ENCODE measurements around the gene SOWAHC.

SOWAHC gene

DNA sequence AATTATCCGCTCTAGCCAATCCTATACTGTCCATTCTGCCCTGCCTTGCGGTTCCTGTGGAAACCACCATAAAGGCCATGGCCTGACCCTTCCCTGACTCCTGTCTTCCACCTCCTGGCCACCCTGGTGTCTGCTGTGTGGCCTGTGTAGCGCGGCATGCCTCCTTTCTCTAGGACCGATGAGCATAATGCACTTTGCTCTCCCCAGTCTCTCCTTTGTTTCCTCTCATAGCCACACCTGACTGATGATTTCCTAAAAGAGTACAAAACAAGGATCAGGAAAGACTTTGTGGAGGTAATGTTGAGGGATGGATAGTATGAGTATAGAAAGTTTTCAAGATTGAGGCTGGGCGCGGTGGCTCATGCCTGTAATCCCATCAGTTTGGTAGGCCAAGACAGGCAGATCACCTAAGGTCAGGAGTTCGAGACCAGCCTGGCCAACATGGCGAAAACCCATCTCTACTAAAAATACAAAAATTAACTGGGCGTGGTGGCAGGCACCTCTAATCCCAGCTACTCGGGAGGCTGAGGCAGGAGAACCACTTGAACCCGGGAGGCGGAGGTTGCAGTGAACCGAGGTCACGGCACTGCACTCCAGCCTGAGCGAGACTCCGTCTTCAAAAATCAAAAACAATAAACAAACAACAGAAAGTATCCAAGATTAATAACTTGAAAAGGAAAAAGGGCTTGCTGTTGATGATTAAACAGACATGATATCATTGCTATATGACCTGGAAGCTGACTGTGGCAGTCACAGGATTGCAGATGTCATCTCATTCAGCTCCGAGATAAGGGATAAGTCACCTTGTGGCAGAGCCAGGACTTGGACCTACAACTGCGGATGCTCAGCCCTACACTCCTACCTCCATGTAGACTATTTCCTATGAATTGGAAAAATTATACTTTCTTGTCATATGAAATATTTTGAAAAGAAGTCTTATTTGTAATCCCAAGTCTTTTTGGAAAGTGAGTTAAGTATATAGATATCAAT, 16.6 kb downstream of the SOWAHC start:
- FAIRE-seq: no peak
- TF ChIP-seq, protein P1, sequence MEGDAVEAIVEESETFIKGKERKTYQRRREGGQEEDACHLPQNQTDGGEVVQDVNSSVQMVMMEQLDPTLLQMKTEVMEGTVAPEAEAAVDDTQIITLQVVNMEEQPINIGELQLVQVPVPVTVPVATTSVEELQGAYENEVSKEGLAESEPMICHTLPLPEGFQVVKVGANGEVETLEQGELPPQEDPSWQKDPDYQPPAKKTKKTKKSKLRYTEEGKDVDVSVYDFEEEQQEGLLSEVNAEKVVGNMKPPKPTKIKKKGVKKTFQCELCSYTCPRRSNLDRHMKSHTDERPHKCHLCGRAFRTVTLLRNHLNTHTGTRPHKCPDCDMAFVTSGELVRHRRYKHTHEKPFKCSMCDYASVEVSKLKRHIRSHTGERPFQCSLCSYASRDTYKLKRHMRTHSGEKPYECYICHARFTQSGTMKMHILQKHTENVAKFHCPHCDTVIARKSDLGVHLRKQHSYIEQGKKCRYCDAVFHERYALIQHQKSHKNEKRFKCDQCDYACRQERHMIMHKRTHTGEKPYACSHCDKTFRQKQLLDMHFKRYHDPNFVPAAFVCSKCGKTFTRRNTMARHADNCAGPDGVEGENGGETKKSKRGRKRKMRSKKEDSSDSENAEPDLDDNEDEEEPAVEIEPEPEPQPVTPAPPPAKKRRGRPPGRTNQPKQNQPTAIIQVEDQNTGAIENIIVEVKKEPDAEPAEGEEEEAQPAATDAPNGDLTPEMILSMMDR (IDR thresholded peaks at IDR 0.05; ENCODE audit: insufficient read depth, missing control alignments): no peak

DNA sequence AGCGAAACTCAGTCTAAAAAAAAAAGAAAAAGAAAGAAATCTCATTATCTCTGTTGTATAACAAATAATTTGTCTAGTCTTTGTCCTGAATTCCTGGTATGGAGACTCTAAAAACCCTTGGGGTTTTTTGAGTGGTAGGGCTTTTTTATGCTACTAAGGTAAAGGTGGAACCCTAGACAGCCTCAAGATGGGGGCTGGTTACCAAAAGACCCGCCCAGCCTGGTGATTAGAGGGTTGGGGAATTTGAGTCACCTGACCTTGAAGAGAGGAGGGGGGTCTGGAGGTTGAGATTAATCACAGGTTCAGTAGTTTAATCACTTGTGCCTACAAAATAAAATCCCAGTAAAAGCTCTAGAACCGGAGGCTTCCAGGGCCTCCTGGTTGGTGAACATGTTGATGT, 17.6 kb downstream of the SOWAHC start:
- FAIRE-seq (no peak), DNase-seq (ENCODE audit: insufficient read length, low spot score) (no peak)
- TF ChIP-seq, protein P1 (IDR thresholded peaks at IDR 0.05; ENCODE audit: insufficient read depth, missing control alignments): no peak

More for the DNA sequence above, 16.6 kb downstream of the SOWAHC start:
- no peak for DNase-seq (ENCODE audit: insufficient read length, low spot score)

DNA sequence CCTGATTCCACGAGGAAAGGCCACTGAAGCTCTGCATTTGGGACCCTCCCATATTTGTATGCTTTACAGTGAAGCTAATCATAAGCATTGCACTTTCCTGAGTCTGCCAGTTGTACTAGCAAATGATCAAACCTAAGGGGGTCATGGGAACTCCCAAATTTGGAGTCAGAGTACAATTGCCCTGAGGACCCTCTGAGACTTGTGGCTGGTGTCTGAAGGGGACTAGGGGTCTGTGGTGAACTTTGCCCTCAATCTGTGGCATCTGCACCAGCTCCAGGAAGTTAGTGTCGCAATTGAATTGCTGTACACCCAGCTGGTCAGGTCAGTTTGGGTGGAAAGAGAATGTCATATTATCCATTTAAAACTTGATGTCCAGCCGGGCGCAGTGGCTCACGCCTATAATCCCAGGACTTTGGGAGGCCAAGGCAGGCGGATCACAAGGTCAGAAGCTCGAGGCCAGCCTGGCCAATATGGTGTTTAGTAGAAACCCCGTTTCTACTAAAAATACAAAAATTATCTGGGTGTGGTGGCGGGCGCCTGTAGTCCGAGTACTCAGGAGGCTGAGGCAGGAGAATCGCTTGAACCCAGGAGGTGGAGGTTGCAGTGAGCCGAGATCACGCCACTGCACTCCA, 18.1 kb downstream of the SOWAHC start:
- TF ChIP-seq, protein P1 (IDR thresholded peaks at IDR 0.05; ENCODE audit: insufficient read depth, missing control alignments): no peak
- no peak for FAIRE-seq
- no peak for DNase-seq (ENCODE audit: insufficient read length, low spot score)

DNA sequence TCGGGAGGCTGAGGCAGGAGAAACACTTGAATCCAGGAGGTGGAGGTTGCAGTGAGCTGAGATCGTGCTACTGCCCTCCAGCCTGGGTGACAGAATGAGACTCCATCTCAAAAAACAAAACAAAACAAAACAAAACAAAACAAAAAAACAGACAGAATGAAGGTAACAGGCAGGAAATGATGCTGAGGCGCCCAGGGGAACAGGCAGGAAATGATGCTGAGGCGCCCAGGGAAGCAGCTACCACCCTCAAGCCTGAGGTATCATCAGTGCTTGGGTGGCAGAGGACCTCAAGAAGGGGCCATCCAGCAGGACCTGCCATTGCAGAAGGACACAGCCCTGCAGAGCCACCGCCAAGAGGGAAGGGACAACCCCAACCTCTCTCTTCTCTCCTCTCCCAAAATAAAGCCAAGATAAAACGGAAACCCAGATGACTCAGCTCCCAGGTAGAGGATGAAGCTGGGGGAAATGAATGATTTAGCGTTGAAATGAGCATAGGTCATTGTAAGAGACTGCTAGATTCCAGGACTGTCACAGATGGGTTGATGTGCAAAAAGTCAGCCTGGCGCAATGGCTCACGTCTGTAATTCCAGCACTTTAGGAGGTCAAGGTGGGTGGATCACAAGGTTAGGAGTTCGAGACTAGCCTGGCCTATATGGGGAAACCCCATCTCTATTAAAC, 19.3 kb downstream of the SOWAHC start:
- FAIRE-seq (no peak), DNase-seq (ENCODE audit: insufficient read length, low spot score) (no peak)
- TF ChIP-seq, protein P1 (IDR thresholded peaks at IDR 0.05; ENCODE audit: insufficient read depth, missing control alignments): no peak

DNA sequence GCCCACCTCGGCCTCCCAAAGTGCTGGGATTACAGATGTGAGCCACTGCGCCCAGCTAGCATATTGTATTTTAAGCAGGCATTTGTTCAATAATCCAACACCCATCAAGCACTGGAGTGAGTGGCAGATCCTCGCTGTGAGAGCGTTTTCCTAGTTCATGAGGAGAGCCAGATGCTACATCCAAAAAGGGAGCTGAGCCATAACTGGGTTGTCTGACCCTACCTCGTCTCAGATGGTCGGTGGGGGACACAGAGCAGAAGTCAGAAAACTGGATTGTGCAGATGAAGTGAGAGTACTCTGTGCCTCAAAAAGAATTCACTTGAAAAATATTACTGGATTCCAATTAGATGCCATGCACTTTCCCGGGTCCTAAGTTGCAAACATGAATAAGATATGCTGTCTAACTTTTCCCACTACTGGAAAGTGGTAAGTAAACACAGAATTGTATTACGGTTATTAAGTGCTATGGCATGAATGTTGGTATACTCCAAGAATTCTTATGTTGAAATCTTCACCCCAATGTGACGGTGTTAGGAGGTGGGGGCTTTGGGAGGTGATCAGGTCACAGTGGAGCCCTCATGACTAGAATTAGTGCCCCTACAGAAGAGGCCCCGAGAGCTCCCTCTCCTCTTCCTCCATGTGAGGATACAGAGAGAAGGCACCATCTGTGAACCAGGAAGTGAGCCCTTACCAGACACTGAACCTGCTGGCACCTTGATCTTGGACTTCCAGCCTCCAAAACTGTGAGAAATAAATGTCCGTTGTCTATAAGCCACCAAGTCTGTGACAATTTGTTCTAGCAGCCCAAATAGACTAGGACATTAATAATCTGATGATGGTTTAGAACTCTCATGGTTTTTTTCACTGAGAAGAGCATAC, 21.5 kb downstream of the SOWAHC start:
- TF ChIP-seq, protein P1 (IDR thresholded peaks at IDR 0.05; ENCODE audit: insufficient read depth, missing control alignments): no peak
- no peak for DNase-seq (ENCODE audit: insufficient read length, low spot score)
- no peak for FAIRE-seq

DNA sequence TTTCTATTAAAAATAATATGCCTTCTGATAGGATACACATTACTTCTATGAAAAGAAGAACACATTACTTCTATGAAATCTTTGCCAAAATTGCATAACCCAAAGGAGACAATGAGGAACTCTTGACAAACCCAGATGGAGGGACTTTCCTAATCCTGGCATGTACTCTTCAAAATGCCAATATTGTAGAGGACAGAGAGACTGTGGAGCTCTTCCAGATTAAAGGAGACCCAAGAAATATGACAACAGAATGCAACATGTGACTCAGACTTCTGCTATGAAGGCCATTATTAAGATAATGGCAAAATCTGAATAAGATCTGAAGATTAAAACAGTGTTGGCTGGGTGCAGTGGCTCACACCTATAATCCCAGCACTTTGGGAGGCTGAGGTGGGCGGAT, 22.2 kb downstream of the SOWAHC start:
- FAIRE-seq (no peak), DNase-seq (ENCODE audit: insufficient read length, low spot score) (no peak)
- TF ChIP-seq, protein P1 (IDR thresholded peaks at IDR 0.05; ENCODE audit: insufficient read depth, missing control alignments): no peak

Measured in D721Med (cell line).